ENCODE results near the gene TTLL1. TPM values are rescaled to one million over a fixed set of nuclear protein-coding genes. Genes with fewer than 3 reads are reported as not detected.

TTLL1 gene
- total RNA-seq, 1 experiment from 2014 or later: 4.3 TPM

GRCh38 chr22:43109511-43109910 lies 20.3 kb upstream of the TTLL1 start:
- no peak overlapping the region for H3K4me3 ChIP-seq (replicated peaks in 1 of 2; ENCODE audit: low read depth in 1 of 2, low read length in 2 of 2)
- H3K27me3 ChIP-seq (ENCODE audit: insufficient read depth, low read length): no peaks in the 10 kb centered on the region
- H3K9ac ChIP-seq (ENCODE audit: low read length): no peak overlapping the region
- no peak overlapping the region for H3K27ac ChIP-seq (ENCODE audit: low read depth, low read length)
- peaks cover 11 to 25% of the 10 kb centered on the region in 2 experiments for H3K4me1 ChIP-seq (ENCODE audit: control insufficient read depth in 1 of 2, insufficient read depth in 2 of 2, low read length in 2 of 2)
- H3K36me3 ChIP-seq (ENCODE audit: control insufficient read depth in 1 of 2, insufficient read depth in 2 of 2, low read length in 2 of 2): no peaks in the 10 kb centered on the region
- intact Hi-C loops (cut with micrococcal nuclease): no loop called here
- BruUV-seq (replicated peaks): no TSS peak
- H3K9me3 ChIP-seq (ENCODE audit: control insufficient read depth in 1 of 2, insufficient read depth in 1 of 2, low read depth in 1 of 2, low read length in 2 of 2): no peaks in the 10 kb centered on the region
- no peak for DNase-seq (ENCODE audit: low read depth, low spot score)
- H2AFZ ChIP-seq (ENCODE audit: low read depth, low read length, poor library complexity, severe bottlenecking): no peak overlapping the region
- POLR2A ChIA-PET: interaction anchor here (5.4 kb wide), 1 partner anchor 17 kb away, joined by 28 read pairs; no protein-coding TSS in a partner anchor
- RAD21 ChIA-PET (ENCODE audit: low non-redundant PET in 1 of 2, low total read pairs in 2 of 2, uncharacterized antibody in 2 of 2, unreplicated experiment in 2 of 2): interaction anchor here in 1 of 2 experiments (0.6 kb wide), 1 partner anchor 17 kb away, joined by 3 read pairs; no protein-coding TSS in a partner anchor
- TF ChIP-seq FOSL1 (IDR thresholded peaks at IDR 0.05; ENCODE audit: low read depth) (no peak), YY1 (IDR thresholded peaks at IDR 0.05; ENCODE audit: extremely low read depth, insufficient replicate concordance, low read depth, low read length) (no peak), ZBTB33 (IDR thresholded peaks at IDR 0.05; ENCODE audit: extremely low read depth, insufficient replicate concordance, low read length) (no peak), SRF (IDR thresholded peaks at IDR 0.05; ENCODE audit: low read depth) (no peak), MAX (IDR thresholded peaks at IDR 0.05) (no peak), TCF7L2 (IDR thresholded peaks at IDR 0.05; ENCODE audit: borderline replicate concordance, extremely low read depth, insufficient read depth, insufficient read length) (no peak), REST (IDR thresholded peaks at IDR 0.05; ENCODE audit: low read depth) (no peak), JUND (IDR thresholded peaks at IDR 0.05) (no peak), CEBPB (IDR thresholded peaks at IDR 0.05; ENCODE audit: low read depth) (no peak)
- no peak overlapping the region for H3K4me2 ChIP-seq (ENCODE audit: low read length)
- no peaks in the 10 kb centered on the region for H3K9me2 ChIP-seq (ENCODE audit: insufficient read depth)
- H3K79me2 ChIP-seq (ENCODE audit: insufficient read depth, low read length): peaks cover 24% of the 10 kb centered on the region; the same call in 1 of the 2 replicates
- no peak for ATAC-seq
- CTCF ChIA-PET: no interaction called here
- no peaks in the 10 kb centered on the region for H4K20me1 ChIP-seq (ENCODE audit: insufficient read depth)
